Urothelium cell line (cell line): ENCODE results near the gene SHD.
A peak's percentile ranks its signal among the peaks of the same experiment; 100 is the strongest.
"Not testable (repeated sequence)": the region's sequence is repeated elsewhere in the genome, so short reads cannot be mapped to it uniquely, and the experiment has no call there.

Source experiments
- DNase-seq: peaks from one replicate; pipeline ENCODE4 v3.0.0; 2011; ENCODE audit warnings: low spot score, mixed read lengths
- FAIRE-seq: peaks from 2 replicates; lab custom pipeline; 2011; peaks lifted over from hg19 to GRCh38; lab: Jason Lieb, UNC

SHD gene

DNA sequence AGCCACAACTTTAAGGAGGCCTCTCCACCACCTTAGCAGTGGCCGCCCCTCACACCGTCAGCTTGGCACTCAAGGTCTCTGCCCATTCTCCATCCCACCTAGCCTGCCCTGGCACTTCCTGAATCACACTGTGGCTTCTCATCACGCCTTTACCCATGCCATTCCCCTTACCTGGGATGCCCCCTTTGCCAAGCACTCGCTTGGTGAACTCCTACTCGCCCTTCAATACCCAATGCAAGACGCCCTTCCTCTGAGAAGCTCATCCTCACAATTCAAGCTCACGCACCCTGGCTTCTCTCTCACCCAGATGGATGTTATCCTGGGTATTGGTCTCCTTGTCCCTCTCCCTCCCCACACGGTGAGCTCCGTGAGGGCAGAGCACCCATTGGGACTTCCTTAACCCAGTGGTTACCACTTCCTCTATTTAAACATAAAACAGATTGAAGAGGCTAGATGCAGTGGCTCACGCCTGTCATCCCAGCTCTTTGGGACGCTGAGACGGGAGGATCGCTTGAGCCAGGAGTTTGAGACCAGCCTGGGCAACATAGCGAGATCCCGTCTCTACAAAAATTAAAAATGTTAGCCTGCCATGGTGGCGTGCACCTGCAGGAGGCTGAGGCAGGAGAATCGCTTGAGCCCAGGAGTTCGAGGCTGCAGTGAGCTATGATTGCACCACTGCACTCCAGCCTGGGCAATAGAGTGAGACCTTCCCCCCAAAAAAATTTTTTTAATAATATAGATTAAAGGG lies 12.6 kb upstream of the SHD start:
- DNase-seq (no peak), FAIRE-seq (no peak)

DNA sequence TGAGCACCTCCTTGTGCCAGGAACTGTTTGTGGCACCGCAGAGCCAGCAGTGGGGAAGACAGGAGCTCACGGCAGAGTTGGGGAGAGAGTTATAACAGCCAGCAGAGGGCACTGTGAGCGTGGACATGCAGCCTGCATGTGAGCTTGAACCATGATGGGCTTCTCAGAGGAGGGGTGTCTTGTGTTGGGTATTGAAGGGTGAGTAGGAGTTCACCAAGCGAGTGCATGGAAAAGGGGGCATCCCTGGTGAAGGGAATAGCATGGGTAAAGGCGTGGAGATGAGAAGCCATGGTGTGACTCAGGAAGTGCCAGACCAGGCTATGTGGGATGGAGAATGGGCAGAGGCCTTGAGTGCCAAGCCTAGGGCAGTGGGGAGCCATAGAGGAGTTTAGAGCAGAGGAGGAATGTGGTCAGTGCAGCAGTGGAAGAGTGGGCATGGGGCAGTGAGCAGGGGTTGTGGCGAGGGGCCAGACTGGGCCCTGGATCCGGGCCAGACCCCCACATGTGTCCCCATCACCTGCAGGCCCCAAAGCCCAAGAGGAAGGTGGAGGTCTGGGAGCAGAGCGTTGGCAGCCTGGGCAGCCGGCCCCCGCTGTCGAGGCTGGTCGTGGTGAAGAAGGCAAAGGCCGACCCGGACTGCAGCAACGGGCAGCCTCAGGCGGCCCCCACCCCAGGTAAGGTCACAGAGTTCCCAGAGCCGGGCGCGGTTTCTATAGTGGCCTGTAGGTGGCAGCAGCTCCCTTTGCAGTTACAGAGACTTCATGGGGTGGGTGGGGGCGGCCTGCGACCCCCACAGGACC lies 11.8 kb upstream of the SHD start:
- FAIRE-seq = no peak

DNA sequence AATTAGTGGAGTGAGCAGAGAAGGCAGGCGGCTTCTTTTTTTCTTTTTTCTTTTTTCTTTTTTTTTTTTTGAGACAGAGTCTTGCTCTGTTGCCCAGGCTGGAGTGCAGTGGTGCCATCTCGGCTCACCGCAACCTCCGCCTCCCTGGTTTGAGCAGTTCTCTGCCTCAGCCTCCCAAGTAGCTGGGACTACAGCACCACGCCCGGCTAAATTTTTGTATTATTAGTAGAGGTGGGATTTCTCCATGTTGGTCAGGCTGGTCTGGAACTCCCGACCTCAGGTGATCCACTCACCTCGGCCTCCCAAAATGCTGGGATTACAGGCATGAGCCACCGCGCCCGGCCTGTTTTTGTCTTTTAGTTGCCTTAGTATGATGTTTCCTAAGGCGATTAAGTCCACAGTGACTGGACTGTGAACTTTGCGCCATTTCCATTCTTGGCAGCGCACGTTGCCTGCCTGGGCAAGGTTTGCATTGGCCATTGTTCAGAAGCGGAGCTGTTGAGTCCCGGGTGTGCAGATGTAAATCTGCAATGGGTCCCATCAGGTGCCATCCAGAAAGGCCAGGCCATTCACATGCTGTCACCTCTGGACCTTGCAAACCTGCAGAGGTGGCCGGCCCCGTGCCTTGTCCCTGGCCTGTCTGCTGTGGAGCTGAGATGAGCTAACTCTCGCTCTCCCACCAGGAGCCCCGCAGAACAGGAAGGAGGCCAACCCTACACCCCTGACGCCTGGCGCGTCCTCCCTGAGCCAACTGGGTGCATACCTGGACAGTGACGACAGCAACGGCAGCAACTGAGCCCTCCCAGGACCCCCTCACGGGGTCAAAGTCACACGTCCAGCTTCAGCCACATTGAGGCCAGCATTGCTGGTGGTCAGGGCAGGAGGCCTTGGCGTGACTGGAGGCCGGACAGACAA lies 10.9 kb upstream of the SHD start:
- DNase-seq (no peak), FAIRE-seq (no peak)

More for the DNA sequence above, 11.8 kb upstream of the SHD start:
- DNase-seq = peak; percentile 49

DNA sequence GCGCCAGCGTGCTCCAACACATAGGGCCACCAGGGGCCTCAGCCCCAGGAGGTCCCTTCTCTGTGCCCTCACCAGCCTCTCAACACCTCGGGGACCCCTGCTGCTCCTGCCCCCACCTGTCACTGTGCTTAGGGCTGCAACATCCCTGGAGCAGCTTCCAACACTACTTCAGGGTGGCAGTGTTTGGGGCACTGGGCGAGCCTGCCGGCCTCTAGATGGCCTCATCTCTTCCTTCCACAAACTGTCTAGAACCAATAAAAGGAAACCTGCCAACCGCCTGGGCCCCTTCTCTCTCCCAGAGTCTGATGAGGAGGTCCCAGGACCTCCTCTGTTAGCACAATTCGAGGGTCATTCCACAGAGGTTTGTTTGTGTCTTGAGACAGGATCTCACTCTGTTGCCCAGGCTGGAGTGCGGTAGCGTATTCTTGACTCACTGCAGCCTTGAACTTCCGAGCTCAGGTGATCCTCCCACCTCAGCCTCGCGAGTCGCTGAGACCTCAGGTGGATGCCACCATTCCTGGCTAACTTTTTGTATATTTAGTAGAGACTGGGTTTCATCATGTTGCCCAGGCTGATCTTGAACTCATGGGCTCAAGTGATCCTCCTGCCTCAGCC lies 10.1 kb upstream of the SHD start:
- FAIRE-seq = no peak
- DNase-seq = no peak

DNA sequence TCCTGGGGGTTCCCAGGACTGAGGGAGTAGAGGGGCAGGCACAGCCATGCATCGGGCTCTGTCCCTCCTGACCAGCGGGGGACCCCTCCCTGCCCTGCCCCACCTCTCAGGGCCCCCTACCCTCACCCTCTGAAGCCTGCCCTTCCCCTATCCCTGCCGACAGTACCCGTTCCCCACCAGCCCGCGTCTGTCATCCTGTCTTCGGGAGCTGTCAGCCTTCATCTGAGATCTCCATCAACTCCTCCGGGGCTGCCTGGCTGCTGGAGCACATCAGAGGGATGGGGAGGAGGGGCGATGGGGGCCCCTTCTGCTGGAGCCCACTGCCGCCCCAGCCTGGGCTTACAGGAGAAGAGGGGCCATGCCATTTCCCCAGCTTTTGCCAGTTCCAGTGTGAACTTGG lies 6.2 kb upstream of the SHD start:
- FAIRE-seq (no peak), DNase-seq (no peak)

DNA sequence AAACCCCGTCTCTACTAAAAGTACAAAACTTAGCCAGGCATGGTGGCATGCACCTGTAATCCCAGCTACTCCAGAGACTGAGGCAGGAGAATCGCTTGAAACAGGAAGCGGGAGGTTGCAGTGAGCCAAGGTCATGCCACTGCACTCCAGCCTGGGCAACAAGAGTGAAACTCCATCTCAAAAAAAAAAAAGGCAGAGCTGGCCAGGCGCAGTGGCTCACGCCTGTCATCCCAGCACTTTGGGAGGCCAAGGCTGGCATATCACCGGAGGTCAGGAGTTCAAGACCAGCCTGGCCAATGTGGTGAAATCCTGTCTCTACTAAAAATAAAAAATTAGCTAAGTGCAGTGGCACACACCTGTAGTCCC lies 4.8 kb upstream of the SHD start:
- not testable (repeated sequence) for FAIRE-seq, DNase-seq

DNA sequence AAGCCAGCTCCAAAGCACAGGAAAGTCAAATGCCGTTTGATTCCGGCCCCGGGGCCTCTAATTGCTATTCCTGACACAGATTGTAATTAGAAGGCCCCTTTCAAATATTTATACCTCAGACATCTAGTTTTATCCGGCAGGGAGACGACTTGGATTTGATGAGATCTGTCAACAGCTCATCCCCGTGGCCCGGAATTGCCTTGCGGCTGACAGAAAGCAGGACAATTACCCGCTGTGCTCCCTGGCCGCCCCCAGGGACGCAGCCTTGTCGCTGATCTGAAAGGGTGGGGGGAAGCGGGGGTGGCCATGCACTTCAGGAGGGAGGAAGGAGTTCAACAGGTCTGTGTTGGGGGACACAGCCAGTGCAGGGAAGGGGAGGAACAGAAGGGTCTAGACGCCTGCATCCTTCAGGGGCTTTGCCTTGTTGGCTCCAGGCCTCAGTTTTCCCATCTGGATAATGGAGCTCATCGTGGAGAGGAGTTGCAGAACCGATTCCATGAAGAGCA lies 1.8 kb upstream of the SHD start:
- no peak for FAIRE-seq
- DNase-seq = no peak

DNA sequence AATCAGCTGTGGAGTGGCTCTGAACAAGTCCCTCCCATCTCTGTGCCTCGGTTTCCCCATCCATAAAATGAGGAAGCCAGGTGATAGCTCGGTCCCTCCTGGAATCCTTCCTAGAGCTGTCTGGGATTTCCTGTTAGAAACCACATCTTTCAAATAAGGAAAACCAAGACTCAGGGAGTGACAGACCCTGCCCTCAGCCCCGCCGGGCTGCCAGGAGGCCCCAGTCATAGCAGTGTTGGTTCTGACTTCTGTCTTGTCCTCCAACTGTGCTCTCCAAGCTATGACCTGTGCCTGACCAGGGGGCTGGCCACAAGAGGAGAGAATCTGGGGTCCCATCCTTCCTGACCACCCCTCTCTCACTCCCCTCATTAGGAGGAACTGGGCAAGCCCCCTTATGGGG lies 1.1 kb upstream of the SHD start:
- FAIRE-seq (no peak), DNase-seq (no peak)

DNA sequence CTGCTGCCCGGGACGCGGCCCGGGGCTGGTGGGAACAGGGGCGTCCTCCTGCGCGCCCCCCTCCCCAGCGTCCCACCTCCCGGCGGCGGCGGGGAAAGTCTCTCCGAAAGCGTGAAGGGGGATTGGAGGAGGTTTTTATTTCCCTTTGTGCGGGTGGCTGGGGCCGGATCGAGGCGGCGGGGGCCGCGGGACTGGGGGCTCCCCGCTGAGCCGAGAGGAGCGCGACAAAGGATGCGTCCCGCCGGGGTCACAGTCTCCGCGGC lies 132 bp downstream of the SHD start:
- DNase-seq (no peak), FAIRE-seq (no peak)

DNA sequence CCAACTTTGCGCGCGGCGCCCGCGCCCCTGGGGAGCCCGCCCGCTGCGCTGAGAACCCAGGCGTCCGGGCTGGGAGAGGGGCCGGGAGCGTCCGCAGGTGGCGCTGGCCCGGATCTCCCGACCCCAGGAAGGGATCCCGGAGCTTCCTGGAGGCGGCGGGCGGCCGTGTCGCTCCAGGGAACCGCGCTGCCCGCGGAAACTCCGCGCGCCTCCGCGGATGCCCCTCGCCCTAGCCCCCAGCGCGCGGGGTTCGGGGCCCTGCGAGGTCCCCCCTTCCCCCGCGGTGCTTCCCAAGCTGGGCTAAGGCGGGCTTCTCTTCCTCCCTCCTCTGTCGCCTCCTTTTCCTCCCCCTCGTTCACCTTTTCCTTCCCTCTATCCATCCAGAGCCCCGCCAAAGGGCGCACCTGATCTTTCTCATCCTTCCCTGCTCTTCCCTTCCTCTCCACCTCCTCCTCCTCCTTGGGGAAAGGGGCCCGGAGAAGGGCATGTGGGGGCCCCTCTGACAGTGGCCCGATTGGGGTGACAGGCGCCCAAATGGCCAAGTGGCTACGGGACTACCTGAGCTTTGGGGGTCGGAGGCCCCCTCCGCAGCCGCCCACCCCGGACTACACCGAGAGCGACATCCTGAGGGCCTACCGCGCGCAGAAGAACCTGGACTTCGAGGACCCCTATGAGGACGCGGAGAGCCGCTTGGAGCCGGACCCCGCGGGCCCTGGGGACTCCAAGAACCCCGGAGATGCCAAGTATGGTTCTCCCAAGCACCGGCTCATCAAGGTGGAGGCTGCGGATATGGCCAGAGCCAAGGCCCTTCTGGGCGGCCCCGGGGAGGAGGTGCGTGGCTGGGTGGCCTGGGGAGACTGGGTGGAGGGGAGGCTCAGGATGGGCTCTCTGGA lies 710 bp downstream of the SHD start:
- FAIRE-seq (no peak), DNase-seq (no peak)

DNA sequence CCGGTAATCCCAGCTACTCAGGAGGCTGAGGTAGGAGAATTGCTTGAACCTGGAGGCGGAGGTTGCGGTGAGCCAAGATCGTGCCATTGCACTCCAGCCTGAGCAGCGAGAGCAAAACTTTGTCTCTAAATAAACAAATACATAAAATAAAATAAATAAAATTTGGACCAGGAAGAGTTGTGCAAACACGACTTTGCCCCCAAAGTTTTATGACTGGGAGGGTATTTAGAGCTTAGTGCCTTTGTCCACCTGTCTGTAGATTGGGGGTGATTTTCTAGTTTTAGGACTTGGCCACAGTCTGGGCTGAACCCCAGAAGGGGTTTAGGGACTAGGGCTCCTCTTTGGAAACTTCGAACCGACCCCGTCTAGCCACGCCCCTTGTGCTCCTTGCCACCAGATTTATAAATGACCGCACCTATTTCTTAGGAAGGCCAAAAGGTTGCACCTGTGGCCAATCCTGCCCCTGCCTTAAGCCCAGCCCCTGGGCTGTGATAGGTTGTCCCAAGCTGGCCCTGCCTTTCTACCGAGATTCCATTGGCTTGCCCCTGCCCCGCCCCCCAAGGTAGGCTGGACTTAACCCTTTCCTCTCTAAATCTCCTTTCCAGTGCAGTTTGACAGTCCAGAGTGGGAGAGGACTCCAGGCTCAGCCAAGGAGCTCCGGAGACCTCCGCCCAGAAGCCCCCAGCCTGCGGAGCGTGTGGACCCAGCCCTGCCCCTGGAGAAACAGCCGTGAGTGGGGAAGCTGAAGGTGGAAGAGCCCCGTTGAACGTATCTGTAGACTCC lies 5.3 kb downstream of the SHD start:
- FAIRE-seq (no peak), DNase-seq (no peak)

DNA sequence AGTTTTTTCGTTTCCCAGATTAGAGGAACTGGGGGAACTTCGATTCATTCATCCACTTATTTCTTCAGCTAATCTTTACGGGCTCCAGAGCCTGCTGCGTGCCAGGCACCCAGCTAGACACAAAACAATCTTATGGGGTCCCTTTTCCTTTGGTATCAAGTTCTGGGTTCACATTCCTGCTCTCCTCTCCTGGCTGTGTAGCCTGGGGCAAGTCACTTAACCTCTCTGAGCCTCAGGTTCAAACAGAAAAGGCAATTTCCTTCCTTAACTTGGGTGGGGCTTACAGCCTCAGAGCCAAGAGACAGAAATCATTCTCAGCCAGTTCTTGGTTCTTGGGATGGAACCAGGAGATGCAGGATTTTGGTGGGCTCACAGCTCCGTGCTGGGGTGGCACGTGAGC lies 5.9 kb downstream of the SHD start:
- FAIRE-seq (no peak), DNase-seq (no peak)

DNA sequence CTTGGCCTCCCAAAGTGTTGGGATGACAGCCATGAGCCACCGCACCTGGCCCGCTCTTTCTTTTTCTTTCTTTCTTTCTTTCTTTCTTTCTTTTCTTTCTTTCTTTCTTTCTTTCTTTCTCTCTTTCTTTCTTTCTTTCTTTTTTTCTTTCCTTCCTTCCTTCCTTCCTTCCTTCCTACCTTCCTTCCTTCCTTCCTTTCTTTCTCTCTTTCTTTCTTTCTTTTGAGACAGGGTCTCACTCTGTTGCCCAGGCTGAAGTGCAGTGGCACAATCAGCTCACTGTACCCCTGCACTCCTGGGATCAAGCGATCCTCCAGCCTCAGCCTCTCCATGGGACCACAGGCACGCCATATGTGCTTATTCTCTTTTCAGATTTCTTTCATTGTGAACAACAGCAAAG lies 7.1 kb downstream of the SHD start:
- DNase-seq, FAIRE-seq: not testable (repeated sequence)

DNA sequence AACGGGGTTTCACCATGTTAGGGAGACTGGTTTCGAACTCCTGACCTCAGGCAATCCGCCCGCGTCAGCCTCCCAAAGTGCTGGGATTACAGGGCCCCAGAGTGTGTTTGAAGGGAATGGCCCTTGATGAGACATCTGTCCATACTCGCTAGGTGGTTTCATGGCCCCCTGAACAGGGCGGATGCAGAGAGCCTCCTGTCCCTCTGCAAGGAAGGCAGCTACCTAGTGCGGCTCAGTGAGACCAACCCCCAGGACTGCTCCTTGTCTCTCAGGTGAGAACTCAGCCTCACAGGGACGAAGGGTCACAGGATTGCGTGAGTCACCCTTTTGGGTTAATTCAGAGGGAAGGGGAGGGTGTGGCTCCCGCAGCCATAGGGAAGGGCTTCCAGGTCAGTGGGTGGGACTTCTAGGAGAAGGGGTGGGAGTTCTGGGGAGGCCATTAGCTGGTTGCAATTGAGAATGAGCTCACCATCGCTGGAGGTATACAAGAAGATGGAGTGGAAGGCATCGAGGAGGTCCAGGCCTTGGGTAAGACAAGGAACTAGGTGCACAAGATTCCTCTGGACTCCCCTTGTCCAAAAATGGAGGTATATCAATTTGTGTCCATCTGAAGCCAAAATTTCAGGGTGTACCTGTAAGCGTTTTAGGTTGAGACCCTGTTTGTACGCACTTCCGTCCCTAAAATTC lies 9.2 kb downstream of the SHD start:
- DNase-seq = no peak
- no peak for FAIRE-seq

DNA sequence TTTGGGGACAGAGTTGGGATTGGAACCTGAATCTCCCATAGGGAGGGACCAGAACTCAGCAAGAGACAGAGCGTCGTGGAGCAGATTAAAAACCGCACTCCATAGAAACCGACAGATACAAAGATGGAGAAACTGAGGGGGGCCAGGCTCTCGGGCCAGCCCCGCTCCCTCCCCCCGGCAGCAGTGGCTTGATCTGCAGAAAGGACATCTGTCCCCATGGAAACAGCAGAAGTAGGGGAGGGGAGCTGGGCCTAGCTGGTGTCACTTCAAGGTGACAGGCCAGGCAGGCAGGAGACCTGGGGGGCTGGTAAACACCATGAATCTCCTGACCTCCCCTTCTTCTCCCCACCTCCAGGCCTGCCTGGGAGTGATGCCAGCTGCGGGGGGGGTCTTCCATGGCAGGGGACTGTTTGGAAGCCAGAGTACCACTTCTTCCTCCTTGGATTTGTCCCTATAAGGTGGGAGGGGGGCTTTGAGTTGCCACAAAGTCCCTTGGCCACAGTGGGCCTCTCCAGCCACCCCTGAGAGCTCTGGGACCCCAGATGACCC lies 12.2 kb downstream of the SHD start:
- FAIRE-seq (no peak), DNase-seq (no peak)

DNA sequence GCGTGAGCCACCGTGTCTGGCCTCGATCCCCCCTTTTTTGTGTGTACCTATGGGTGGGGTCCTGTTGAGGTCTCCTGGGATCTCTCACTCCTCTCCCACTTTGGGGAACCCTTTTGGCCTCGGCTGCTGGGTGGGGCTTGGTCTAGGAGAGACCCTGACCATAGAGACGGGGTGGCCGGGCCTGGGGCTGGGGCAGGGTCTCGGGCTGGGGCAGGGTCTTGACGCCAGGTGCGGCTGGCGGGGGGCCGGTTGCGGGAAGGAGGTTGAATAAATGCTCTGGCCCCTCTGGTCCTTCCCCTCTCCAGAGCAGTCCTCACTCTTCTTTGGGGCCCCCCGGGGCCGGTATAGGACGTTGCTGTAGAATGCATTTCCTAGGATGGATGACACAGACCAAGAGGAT lies 13.4 kb downstream of the SHD start:
- no peak for FAIRE-seq
- DNase-seq = no peak

DNA sequence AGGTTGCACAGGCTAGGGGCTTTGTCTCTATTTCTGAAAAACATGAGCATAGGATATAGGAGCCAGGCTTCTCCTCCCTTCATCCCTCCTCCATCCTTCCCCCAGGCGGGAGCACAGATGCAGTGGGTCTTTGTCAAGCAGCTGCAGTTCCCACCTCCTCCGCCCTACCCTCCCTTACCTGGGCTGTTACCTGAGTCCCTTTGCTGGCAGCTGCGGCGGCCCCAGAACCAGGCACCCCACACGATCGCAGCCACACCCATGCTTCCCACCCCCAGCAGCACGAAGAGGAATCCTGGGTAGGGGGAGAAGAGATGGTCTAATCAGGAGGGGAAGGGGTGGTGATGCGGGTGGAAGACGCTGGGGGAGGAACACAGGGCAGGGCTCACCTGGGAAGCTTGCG lies 15.3 kb downstream of the SHD start:
- DNase-seq (no peak), FAIRE-seq (no peak)

DNA sequence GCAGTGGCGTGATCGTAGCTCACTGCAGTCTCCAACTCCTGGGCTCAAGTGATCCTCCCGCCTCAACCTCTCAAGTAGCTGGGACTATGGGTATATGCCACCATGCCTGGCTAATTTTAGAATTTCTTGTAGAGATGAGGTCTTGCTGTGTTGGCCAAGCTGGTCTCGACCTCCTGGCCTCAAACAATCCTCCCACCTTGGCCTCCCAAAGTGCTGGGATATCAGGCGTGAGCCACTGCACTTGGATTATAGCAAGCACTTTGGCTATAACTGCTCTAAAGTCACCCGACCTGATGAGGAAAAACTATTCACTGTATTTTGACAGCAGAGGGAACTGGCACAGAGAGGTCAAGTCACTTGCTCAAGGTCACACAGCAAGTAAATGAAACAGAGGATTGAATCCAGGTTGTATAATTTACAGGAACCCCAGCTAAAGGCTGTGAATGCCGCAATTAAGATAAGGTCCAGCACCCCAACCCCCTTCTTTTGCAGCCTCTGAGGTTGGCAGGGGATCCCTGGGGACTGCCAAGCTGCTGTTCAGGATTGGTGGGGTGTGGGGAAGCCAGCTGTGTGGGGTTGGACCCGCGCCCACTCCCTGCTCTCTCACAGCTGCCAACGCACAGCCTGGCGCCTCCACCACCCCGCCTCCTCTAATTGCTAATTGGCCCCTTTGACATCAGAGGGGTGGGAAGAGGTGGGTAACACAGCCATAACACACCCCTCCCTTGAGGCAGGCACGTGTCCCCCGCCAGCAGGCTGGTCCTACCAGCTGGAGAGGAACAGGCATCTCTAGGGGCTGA lies 17.1 kb downstream of the SHD start:
- no peak for DNase-seq
- no peak for FAIRE-seq
